Retinal pigment epithelial cell (primary cell): Measurements from ENCODE around the gene CALY.

Experiments
- DNase-seq: peaks from one replicate; pipeline ENCODE4 v3.0.0-alpha.2; 2010; ENCODE audit warnings: low read depth
- H3K4me3 ChIP-seq: 2 replicates; pipeline ENCODE4 v1.5.1; 2011; ENCODE audit warnings: mild to moderate bottlenecking, low read length, control low read depth, moderate library complexity
- CTCF ChIP-seq: conservative IDR thresholded peaks from 2 replicates; pipeline ENCODE4 v1.5.1; 2011; ENCODE audit warnings: low read depth, low read length, control low read depth, inconsistent platforms

Gene CALY

DNA sequence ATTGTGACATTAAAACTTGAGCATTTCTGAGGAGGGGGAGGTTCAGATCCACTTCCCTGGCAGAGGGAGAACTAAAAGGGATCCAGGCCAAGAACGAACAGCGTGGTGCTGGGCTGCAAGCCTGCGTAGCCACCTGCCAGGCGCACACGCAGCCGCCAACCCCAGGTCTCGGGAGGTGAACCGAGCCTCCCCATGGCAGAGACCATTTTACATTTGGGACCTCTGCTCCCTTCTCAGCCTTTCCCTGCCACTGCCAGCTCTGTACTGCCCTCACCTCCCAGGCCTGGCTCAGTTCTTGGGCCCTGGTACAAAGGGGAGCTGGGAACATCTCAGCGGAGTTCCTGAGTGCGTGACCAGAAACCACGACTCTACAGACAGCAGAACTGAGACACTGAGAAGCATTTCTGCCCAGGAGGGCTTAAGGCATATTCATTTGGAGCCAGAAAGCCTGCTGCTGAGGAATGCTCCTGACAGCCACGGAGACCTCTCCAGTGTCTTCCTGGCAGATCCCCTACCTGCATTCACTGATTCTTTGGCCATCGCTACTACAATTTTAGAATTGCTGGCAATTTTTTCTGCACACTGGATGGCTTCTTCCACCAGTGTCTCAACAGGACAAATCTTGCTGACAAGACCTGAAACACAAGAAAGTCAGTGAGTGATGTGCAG is 28.9 kb upstream of the CALY start:
- H3K4me3 ChIP-seq = no peak overlapping the region
- DNase-seq = no peak
- TF ChIP-seq CTCF = no peak

GRCh38 chr10:133364645-133365431 is 28.1 kb upstream of the CALY start:
- DNase-seq = no peak
- H3K4me3 ChIP-seq = no peak overlapping the region
- no peak for TF ChIP-seq CTCF

GRCh38 chr10:133362846-133363245 is 26.1 kb upstream of the CALY start:
- TF ChIP-seq CTCF = no peak
- H3K4me3 ChIP-seq = no peak overlapping the region

GRCh38 chr10:133361773-133362441 is 25.2 kb upstream of the CALY start:
- DNase-seq = no peak
- no peak for TF ChIP-seq CTCF
- no peak overlapping the region for H3K4me3 ChIP-seq

More at GRCh38 chr10:133362846-133363245, 26.1 kb upstream of the CALY start:
- DNase-seq = no peak

- no peak overlapping the region for H3K4me3 ChIP-seq
- DNase-seq = no peak
- TF ChIP-seq CTCF = no peak
These were observed 24.5 kb upstream of the CALY start for GRCh38 chr10:133361227-133361626.

GRCh38 chr10:133359972-133360610 is 23.4 kb upstream of the CALY start:
- no peak for DNase-seq
- H3K4me3 ChIP-seq = no peak overlapping the region
- no peak for TF ChIP-seq CTCF
